HG03175 (cell line): ENCODE measurements around the gene MC4R.
"Not testable (repeated sequence)": the region's sequence is repeated elsewhere in the genome, so short reads cannot be mapped to it uniquely, and the experiment has no call there.

Experiments
- ATAC-seq: cut with Tn5 transposase; IDR thresholded peaks from one replicate; pipeline ENCODE4 v1.9.1; 2021; ENCODE audit warnings: mild to moderate bottlenecking, moderate library complexity; ENCODE audit not compliant: unreplicated experiment

The MC4R gene

DNA sequence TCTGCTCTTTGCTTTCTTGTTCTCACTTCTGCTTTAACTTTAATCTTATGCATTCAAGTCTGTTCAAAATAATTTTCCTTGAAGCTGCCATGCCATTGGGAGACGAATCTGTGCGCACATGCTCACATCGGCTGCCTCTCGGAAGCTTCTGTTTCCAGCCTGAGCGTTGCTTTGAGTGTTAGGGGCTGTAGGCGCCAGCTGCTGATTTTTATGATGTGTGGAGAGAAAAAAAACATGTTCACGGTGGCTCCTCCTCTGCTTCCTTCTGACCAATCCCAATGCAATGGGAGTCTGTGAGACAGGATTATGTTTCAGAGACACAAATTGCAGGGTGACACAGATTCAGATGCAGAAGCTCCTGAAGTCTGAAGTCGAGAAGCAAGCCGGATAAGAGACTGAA lies at the start of gene MC4R:
TSS of gene MC4R (minus strand) at position 180 of the 400 bp plus-strand sequence. CDS start 426 bp downstream, outside the sequence.
- ATAC-seq: no peak

DNA sequence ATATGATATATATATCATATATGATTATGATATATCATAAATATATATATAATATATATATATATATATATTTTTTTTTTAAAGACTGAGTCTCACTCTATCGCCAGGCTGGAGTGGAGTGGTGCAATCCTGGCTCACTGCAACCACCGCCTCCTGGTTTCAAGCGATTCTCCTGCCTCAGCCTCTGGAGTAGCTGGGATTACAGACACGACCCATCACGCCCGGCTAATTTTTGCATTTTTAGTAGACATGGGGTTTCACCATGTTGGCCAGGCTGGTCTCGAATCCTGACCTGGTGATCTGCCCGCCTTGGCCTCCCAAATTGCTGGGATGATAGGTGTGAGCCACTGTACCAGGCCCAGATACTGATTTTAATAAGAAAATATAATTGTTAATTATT lies 49.7 kb upstream of the MC4R start:
- ATAC-seq: not testable (repeated sequence)

DNA sequence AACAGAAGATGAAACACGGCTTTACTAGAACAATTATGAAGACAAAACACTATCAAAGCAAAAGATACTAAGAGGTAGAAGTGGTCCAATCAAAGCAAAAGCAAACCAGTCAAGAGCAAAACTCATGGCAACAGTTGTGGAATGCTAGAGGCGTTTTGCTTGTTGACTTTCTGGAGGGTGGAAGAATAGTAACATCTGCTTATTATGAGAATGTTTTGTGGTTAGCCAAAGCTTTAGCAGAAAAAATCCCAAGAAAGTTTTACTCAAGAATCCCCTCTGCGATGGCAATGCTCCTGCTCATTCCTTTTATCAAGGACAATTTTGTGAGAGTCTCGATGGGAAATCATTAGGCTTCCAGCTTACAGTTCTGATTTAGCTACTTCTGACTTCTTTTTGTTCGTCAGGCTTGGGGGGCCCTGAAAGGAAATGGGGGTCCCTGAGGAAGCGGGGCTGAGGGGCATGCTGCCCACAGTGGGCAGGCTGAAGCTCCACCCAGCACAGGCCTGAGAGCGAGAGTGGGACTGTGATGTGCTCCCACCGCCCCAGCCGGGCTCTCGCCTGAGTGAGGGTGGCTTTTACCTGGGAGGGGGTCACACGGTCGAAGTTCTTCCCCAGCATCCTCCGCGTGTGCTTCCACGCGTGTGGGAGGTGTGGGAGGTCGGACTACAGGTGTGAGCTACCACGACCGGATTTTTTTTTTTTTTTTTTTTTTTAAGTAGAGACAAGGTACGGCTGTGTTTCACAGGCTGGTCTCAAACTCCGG lies 49.0 kb upstream of the MC4R start:
- no peak for ATAC-seq

DNA sequence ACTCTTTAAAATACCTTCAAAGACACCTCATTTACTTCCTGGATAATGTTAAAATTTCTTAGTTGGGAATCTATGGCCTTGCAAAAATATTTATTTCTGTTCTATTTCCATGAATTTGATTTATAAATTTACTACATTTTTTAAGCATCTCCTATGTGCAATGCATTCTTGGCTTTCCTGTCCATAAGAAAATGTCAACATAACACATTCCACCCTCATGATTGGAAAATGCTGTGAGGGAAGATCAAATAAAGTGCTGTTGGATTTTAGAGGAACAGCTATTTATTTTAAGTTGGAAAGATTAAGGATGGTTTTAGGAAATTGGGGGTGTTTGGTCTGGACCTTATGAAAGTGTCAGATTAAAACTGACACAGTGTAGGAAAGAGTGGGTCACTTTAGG lies 45.4 kb upstream of the MC4R start:
- no peak for ATAC-seq

DNA sequence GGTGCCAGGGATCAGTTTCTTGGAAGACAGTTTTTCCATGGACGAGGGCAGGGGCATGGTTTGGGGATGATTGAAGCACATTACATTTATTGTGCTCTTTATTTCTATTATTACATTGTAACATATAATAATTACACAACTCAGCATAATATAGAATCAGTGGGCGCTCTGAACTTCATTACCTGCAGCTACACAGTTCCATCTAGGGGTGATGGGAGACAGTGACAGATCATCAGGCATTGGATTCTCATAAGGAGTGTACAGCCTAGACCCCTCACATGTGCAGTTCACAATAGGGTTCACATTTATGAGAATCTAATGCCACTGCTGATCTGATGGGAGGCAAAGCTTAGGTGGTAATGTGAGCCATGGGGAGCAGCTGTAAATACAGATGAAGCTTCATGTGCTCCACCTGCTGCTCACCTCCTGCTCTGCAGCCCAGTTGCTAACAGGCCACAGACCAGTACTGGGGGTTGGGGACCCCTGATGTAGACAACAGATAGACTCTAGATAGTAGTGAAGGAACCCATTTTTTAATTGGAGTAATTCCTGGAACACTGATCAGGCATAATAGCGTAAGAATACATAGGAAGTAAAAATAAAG lies 41.5 kb upstream of the MC4R start:
- no peak for ATAC-seq

DNA sequence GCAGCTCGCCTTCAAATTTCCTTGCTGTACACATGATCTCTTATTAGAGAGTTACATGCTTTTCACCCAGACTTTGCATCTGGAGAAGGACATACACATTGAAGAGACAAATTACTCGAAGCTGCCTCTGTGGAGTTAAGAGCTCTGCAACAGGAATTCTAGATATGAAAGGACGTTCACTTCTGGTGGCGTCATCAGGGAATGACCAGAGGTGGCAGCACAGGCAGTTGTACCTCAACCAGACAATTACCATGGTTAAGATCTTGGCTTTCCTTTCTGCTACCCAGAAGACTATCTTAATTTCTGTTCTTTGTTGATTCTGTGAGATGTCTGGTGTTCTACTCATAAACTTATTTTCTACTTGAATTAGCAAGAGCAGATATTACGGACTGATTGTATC lies 39.1 kb upstream of the MC4R start:
- ATAC-seq: no peak

DNA sequence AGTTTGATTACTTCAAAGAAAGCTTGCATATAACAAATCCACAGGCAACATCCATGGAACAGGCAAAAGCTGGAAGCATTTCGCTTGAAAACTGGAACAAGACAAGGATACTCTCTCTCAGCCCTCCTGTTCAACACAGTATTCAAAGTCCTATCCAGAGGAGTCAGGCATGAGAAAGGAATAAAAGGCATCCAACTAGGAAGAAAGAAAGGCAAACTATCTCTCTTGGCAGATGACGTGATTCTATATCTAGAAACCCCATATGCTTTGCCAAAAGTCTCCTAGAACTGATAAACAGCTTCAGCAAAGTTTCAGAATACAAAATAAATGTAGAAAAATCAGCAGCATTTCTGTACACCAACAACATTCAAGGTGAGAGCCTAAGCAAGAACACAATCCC lies 34.1 kb upstream of the MC4R start:
- ATAC-seq: no peak

DNA sequence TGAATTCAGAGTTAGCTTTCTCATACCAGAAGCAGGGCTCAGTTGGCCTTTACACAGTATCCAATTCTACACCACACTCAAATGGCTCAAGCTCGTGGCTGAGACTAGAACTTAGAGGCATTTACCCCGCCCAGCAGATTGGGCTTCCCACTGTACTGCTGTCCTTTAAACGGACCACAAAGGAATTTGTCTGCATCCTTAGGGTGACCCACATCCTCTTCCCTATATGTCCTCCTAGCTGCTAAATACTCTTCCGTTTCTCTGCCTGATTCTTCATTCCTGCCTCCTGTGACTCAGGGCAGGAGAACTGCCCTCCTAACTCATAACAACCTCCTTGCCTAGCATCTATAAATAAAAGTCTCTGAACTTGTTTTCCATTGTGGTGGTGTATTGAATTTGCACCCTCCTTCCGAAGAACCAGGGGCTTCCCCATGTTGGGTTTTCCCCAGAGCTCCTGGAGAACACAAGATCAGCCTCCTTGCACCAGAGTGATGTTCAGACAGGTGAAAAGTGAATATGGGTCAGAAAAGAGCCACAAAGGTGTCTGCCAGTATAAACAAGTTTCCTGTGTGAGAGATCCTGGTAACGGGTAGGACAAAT lies 32.0 kb upstream of the MC4R start:
- no peak for ATAC-seq

DNA sequence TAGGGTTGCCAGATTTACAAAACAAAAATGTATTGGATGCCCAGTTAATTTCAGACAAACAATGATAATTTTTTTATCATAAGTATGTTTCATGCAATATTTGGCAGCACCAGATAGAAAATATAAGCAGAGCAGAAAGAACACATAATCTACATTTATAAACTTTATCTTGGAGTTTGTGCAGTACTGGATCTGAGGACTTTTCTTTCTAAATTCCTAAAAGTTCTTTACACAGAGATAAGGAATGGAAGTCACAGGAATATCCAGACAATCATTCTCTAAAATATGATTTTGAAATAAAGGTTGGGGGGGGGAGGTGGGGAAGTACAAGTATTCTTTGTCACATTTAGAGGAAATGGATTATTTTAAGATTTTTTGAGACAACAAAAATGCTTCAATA lies 28.8 kb upstream of the MC4R start:
- no peak for ATAC-seq

DNA sequence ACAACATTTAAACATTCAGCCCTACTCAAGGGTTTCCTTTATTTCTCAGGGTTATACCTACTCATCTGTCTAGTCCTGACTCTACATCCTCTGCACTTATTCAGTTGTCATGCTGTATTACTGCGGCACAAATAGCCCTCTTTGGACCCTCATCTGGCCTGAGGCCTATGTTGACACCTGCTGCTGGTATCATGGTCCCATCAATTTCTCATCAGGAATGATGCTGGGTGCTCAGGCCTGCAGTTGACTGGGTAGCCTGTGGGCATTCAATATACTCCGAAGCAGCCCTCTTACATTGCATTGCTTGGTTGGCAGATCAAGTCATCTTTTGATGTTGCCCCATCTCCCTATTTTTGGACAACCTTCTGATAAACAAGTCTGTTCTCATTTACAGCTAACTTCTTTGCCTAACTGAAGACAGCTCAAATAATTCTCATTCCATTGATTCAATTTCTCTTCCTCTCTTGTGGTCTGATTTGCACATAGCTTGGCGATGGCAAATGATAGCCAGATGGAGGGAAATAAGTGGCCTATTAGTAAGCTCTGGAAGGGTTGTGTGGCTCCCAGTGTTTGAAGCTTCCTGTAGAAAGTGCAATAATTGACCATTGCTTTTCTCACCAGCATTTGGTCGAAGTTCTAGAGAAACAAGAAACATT lies 19.1 kb upstream of the MC4R start:
- ATAC-seq: no peak

DNA sequence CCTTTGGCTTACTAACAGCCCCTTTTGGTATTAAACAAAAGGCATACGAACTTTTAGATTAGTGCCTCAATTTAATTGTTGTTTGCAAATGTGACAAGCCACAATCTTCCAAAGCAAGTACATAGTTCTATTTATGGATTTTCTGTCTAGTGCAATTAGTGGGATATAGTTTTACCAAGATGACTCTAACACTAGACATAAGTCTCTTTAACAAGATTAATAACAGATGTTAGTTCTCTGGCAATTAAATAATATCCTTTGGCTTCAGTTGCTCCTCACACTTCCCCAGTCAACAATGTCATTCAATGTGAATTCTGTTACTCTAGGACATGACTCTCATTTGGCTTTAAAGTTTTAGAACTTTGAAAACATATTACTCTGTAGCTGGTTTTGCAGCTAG lies 16.7 kb upstream of the MC4R start:
- no peak for ATAC-seq

DNA sequence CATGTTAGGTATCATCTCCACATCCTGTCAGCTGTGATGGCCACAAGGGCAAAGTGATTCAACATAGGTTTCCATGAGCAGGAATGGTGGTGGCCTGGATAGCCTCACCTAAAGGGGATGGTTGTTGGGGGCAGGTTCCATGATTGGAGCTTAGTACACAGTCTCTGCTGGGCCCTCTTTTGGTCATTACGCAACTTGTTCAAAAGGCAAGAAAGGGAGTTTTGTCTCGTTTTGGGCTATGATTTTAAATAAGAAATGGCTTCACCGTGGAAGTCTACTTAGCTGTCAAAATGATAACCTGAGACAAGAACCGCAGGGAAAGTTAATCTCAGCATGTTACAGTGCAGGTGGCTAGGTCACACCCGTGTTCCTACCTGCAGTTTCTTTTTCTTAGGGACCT lies 13.1 kb upstream of the MC4R start:
- ATAC-seq: no peak

DNA sequence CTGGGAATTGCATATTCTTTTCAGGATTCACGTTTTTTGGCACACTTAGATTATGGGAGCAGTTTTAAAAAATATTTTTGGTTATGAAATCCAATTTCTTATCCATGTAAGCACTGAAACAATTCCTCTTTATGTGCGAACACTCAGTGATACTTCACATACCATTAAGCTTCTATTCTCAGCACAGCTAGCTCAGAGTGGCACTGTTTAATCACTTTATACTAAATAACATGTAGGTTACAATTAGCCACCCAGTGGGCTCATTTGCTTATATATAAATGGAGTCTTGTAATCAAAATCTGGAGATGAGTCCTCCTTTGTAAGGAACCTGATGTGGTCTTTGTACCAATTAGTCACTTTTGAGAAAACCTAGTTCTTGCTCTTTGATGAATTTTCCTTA lies 11.3 kb upstream of the MC4R start:
- no peak for ATAC-seq

DNA sequence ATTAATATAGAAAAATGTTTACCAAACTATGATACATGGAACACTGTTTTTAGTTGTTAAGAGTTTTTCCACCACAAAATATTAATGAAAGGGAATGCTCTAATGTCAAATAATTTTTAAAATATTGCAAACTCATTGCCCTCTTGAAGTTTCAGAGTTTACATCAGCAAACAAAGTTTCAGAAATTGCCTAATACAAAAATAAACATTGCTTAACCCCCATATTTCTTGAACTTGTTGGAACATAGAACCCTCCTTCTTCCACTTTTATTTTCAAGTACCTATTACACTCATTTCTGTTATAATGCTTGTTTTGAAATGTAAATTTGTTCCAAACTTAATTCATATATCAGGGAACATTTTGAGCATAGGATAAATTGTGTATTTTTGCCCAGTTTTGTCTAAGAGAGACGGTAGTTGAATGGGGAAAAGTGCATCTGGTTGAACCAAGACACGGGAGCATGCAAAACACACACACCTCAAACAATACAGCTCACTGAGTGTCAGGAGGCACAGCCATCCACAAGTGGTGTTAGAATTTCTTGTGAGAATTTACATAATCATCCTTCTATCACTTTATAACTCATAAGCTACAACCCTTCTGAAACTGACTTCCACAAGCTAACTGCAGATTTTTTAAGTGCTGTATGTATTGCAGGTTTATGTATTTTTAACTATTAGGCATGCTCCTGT lies 5.3 kb upstream of the MC4R start:
- ATAC-seq: no peak

DNA sequence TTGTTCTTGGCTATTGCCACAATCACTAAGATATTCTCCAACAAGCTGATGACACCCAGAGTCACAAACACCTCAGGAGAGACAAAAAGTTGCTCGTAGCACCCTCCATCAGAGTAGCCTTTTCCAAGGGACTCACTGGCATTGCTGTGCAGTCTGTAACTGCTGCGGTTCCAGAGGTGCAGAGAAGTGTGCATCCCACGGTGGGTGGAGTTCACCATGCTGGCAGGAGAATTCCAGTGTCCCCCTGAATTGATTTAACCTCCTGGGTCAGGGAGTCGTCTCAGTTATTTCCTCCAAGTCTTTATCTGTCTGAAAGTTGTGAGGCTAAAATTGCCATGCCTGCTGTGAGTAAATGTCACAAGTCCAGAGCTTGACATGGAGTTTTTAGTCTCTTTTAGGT lies 443 bp downstream of the MC4R start:
- no peak for ATAC-seq

DNA sequence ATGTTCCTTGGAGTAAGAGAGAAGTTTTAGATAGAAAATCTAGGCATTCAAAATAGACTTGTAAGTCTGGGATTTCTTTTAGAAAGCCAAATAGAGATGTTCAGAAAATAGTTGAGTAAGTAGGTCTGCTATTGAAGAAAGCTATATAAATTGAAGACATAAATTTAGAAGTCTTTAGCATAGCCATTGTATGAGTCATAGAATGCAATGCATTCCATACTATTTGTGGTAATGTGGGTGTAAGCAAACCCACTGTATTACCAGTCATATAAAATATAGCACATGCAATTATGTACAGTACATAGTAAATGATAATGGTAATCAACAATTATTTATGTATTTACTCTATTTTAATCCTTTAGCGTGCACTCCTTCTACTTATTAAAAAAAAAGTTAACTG lies 14.1 kb downstream of the MC4R start:
- ATAC-seq: no peak

DNA sequence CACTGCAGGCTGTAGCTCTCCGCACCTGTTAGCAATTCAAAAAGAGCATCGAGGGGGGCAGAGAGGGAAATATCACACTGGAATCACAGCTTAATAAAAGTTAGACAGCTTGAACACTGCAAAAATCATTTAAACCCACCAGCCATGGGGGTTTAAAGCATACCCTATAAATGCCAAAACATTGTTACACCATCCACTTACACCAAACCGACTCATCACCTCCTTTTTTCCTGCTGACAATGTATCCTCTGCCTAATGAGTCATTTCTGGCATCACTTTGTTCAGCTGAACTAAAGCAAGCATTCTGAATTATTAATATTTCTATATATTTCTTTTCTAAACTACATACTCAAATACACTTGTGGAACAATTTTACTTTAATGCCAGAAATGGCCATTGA lies 21.6 kb downstream of the MC4R start:
- no peak for ATAC-seq

DNA sequence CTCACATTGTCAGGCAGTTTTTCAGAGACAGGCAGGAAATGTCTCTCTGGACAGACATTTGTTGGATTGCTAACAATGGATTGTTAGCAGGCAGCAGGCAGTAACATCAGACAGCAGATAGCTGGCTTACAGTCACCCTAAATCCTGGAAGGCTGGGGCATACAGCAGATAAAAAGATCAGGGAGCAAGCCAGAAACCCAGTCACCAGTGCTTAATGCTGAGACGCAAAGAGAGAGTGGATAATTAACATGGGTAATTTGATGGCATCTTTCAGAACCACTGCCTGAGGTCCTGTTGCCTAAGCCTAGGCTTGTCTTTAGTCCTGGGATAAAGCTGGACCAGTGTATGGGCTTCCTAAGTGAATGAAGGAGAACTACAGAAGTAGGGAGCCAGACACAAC lies 22.4 kb downstream of the MC4R start:
- no peak for ATAC-seq

DNA sequence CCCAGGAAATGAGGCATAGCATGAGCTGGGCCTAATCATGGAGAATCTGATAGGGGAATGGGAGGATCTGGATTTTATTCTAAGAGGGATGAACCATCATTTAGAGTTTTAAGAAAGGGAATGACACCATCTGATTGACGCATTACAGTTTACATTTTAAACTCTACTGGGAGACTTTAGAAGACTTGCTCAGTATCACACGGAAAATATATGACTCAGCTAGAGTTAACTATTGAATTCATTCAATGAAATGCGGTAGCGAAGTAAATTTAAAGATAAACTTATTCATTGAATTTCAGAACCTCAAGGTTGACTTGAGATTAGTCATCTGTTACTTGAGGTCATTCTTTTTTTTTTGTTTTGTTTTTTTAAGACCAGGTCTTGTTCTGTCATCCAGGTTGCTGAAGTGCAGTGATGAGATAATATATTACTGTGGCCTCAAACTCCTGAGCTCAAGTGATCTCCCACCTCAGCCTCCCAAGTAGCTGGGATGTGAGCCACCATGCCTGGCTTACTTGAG lies 25.0 kb downstream of the MC4R start:
- no peak for ATAC-seq

DNA sequence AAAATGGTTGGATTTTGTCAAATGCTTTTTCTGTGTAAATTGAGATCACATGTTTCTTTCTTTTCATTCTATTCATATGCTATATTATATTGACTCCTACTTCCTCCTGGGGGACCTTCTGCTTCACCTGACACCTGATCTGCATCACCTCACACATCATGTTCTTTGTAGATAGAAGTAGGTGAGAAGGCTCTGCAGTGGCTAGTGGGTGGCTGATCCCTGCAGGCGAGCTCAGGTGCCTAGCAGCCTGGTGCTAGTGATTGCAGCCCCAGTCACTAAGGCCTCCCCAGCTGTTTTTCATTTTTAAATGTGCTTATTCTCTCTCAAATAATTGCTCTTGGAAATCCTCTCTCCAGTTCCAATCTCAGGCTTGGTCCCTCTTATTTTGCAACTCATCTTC lies 33.6 kb downstream of the MC4R start:
- ATAC-seq: no peak

DNA sequence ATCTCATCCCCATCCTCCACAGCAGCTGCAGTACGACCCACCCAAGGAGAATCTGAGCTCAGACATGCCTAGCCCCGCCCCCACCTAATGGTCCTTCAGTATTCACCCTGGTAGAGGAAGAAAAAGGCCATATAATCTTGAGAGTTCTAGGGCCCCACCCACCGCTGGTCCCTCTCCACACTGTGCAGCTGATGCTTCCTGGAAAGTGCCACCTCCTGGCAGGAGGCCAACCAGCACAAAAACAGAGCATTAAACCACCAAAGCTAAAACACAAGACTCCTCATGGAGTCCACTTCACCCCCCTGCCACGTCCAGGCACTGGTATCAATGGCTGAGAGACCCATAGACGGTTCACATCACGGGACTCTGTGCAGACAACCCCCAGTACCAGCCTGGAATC lies 40.7 kb downstream of the MC4R start:
- ATAC-seq: no peak
